Activated CD8-positive, alpha-beta T cell treated with anti-CD3 and anti-CD28 coated beads, Interleukin-2, amount 10 ng/mL, durations not matched to agents 7 days and 5 days (primary cell): ENCODE results near the gene SCIN. TPM values are rescaled to one million over a fixed set of nuclear protein-coding genes. Genes with fewer than 3 reads are reported as not detected.
"Not testable (repeated sequence)": the region's sequence is repeated elsewhere in the genome, so short reads cannot be mapped to it uniquely, and the experiment has no call there.

Source experiments
- ATAC-seq: fragments of 150-1000 bp; cut with Tn5 transposase; one replicate; pipeline ENCODE4 v1.10.0; 2021; ENCODE audit warnings: moderate library complexity
- CTCF ChIA-PET: fragments of 350-600 bp; sonication (Branson Sonifier 250); formaldehyde crosslinking; loops from one replicate; lab custom pipeline; 2021; ENCODE audit warnings: antibody characterized with exemption; lab: Charles Lee
- POLR2A ChIA-PET: fragments of 350-600 bp; sonication (Branson Sonifier 250); formaldehyde crosslinking; loops from one replicate; lab custom pipeline; 2021; ENCODE audit warnings: antibody characterized with exemption; lab: Charles Lee
- DNase-seq: peaks from one replicate; pipeline ENCODE4 v3.0.0-alpha.2; 2020
- H3K27ac Mint-ChIP-seq: one replicate; pipeline ENCODE4 v1.8.0; 2021; ENCODE audit warnings: mild to moderate bottlenecking, mixed read lengths
- H3K27me3 Mint-ChIP-seq: one replicate; pipeline ENCODE4 v1.8.0; 2021; ENCODE audit warnings: low read depth, mixed read lengths
- H3K36me3 Mint-ChIP-seq: one replicate; pipeline ENCODE4 v1.8.0; 2021; ENCODE audit warnings: low read depth, mixed read lengths
- H3K4me1 Mint-ChIP-seq: one replicate; pipeline ENCODE4 v1.8.0; 2021; ENCODE audit warnings: low read depth, mixed read lengths
- H3K4me3 Mint-ChIP-seq: one replicate; pipeline ENCODE4 v1.8.0; 2021; ENCODE audit warnings: mild to moderate bottlenecking, mixed read lengths
- H3K9me3 Mint-ChIP-seq: one replicate; pipeline ENCODE4 v1.8.0; 2022; ENCODE audit warnings: mixed read lengths; ENCODE audit not compliant: insufficient read depth
- total RNA-seq, 2 experiments: library from RNA; stranded (reverse); gene quantifications; one replicate each; pipeline ENCODE4 v1.2.3, GENCODE V29; 2021

SCIN gene
- total RNA-seq, 2 experiments from 2014 or later = 0.39 TPM; not detected in 1

DNA sequence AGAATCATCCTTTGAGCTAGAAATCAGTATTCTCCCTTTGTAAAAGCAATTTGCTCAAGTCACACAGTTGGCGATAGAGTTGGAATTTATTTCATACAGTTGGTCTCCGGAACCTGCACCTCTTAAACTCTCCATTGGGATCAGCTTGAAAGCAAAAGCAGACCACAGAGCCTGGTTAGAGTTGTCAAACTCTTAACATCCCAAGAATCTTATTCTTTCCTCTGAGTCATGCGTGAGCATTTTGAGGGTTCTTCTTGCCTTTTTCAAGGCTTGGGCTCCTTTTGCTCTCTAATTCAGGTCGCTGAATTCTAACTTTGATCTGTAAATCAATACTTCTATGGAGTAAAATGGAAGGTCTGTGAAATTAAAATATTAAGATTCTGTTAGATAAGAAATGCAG is 19.6 kb upstream of the SCIN start:
- no peaks in the 10 kb centered on the region for H3K4me1 Mint-ChIP-seq
- no peak for ATAC-seq

DNA sequence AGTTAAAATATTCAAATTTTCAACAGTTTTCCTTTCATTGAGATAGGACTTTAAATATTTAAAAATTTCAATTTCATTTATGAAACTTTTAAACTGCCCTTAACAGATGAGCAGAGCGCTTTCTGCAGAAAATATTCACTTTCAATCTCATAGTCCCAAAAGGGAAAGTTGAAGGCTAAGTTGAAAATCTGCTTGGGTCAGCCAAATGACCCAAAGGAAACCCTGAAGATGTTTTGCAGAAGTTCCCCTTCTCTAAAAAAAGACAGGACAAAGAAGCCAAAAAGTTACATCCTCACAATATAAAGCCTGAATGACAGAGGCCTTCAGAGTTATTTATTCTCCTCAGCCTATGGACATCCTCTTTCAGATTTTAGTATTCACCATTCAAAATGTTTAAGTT is 17.6 kb upstream of the SCIN start:
- POLR2A ChIA-PET = no interaction called here

More for the DNA sequence above, 19.6 kb upstream of the SCIN start:
- Mint-ChIP-seq H3K27ac (no peak overlapping the region), H3K27me3 (peaks cover 3% of the 10 kb centered on the region), H3K36me3 (no peaks in the 10 kb centered on the region), H3K9me3 (no peaks in the 10 kb centered on the region), H3K4me3 (no peak overlapping the region)
- ChIA-PET POLR2A (no interaction called here), CTCF (interaction anchor here (0.9 kb wide), 1 partner anchor 14 kb away, joined by 3 read pairs; no protein-coding TSS in a partner anchor)
- no peak for DNase-seq

DNA sequence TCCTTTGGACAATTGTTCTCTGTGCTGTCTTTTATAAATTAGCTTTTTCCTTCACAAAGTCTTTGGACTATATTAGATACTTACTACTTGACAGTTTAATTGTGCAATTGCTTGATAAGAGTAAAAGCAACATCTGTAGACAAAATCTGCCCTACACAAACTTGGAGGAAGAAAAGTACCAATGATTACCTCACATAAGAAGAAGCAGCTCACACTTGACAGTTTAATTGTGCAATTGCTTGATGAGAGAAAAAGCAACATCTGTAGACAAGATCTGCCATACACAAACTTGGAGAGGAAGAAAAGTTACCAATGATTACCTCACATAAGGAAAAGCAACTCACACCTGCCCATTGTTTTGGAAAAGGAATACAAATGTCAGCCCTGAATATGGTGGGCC is 17.1 kb upstream of the SCIN start:
- Mint-ChIP-seq H3K27ac (no peak overlapping the region), H3K9me3 (no peaks in the 10 kb centered on the region), H3K27me3 (peaks cover 3% of the 10 kb centered on the region), H3K4me3 (no peak overlapping the region), H3K4me1 (no peaks in the 10 kb centered on the region), H3K36me3 (no peaks in the 10 kb centered on the region)
- no peak for DNase-seq
- CTCF ChIA-PET = no interaction called here
- ATAC-seq = no peak
- POLR2A ChIA-PET = no interaction called here

More for the DNA sequence above, 17.6 kb upstream of the SCIN start:
- CTCF ChIA-PET = no interaction called here
- Mint-ChIP-seq H3K4me1 (no peaks in the 10 kb centered on the region), H3K27ac (no peak overlapping the region), H3K27me3 (peaks cover 3% of the 10 kb centered on the region), H3K9me3 (no peaks in the 10 kb centered on the region), H3K36me3 (no peaks in the 10 kb centered on the region), H3K4me3 (no peak overlapping the region)
- DNase-seq (no peak), ATAC-seq (no peak)

DNA sequence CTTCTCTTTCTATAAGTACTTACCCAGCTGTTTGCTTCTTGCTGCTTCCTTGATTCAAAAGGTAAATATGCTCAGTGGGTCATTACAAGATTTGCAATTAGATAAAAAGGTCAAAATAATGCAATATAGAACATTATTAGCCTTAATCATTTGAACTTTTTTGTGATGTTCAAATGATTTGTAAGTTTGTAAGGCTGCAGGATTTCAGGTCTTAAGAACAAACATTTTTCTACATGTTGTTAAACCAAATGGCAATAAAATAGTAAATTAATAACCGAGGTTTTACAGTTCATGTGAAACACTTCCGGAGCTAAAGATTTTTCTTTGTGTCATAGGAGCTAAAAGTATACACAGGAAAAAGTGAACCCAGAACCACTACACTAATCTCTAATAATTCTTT is 16.2 kb upstream of the SCIN start:
- no peak overlapping the region for H3K27ac Mint-ChIP-seq
- no peaks in the 10 kb centered on the region for H3K4me1 Mint-ChIP-seq
- no peaks in the 10 kb centered on the region for H3K9me3 Mint-ChIP-seq
- ATAC-seq (no peak), DNase-seq (no peak)
- POLR2A ChIA-PET = no interaction called here
- peaks cover 3% of the 10 kb centered on the region for H3K27me3 Mint-ChIP-seq
- CTCF ChIA-PET = no interaction called here
- H3K36me3 Mint-ChIP-seq = no peaks in the 10 kb centered on the region
- no peak overlapping the region for H3K4me3 Mint-ChIP-seq

DNA sequence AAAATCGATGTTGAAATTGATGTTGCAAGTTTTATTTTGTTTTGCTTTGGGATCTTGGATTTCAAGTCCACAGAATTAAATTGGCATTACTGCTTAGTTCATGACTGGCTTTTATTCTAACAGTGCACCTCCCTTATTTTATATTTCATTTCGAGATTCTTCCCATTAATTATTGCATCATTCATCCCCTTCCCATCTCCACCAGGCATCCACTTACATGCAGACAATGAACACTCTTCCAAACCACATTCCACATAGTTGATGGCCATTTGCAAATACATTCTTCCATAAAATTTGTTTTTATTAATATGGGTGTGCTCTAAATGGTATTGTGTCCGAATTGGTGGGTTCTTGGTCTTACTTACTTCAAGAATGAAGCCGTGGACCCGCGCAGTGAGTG is 15.6 kb upstream of the SCIN start:
- no peak for DNase-seq
- H3K9me3 Mint-ChIP-seq = no peaks in the 10 kb centered on the region
- H3K27ac Mint-ChIP-seq = no peak overlapping the region
- H3K4me1 Mint-ChIP-seq = no peaks in the 10 kb centered on the region
- H3K4me3 Mint-ChIP-seq = no peak overlapping the region
- no peaks in the 10 kb centered on the region for H3K36me3 Mint-ChIP-seq
- no peak for ATAC-seq
- ChIA-PET POLR2A (no interaction called here), CTCF (no interaction called here)
- H3K27me3 Mint-ChIP-seq = peaks cover 3% of the 10 kb centered on the region

DNA sequence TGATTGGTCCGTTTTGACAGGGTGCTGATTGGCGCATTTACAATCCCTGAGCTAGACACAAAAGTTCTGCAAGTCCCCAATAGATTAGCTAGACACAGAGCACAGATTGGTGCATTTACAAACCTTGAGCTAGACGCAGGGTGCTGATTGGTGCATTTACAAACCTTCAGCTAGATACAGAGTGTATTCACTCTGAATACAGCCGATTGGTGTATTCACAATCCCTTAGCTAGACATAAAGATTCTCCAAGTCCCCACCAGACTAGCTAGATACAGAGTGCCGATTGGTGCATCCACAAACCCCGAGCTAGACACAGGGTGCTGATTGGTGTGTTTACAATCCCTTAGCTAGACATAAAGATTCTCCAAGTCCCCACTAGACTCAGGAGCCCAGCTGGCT is 14.8 kb upstream of the SCIN start:
- H3K9me3 Mint-ChIP-seq, H3K27ac Mint-ChIP-seq, H3K27me3 Mint-ChIP-seq, H3K36me3 Mint-ChIP-seq, DNase-seq, ATAC-seq, H3K4me3 Mint-ChIP-seq, POLR2A ChIA-PET, H3K4me1 Mint-ChIP-seq: not testable (repeated sequence)
- CTCF ChIA-PET = interaction anchor here (0.7 kb wide), 1 partner anchor 31 kb away, joined by 3 read pairs; no protein-coding TSS in a partner anchor

DNA sequence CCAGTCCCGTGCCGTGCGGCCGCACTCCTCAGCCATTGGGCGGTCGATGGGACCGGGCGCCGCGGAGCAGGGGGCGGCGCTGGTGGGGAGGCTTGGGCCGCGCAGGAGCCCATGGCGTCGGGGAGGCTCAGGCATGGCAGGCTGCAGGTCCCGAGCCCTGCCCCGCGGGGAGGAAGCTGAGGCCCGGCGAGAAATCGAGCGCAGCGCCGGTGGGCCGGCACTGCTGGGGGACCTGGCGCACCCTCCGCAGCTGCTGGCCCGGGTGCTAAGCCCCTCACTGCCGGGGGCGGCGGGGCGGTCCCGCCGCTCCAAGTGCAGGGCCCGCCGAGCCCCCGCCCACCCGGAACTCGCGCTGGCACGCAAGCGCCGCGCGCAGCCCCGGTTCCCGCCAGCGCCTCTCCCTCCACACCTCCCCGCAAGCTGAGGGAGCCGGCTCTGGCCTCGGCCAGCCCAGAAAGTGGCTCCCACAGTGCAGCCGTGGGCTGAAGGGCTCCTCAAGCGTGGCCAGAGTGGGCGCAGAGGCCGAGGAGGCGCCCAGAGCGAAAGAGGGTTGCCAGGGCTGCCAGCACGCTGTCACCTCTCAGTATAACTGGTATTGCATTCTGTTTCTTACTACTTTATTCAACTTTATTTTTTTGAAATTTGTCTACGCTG is 14.3 kb upstream of the SCIN start:
- H3K9me3 Mint-ChIP-seq, H3K36me3 Mint-ChIP-seq, DNase-seq, POLR2A ChIA-PET, H3K4me3 Mint-ChIP-seq, H3K4me1 Mint-ChIP-seq, ATAC-seq, H3K27ac Mint-ChIP-seq, H3K27me3 Mint-ChIP-seq: not testable (repeated sequence)
- CTCF ChIA-PET = interaction anchor here (0.7 kb wide), 1 partner anchor 31 kb away, joined by 3 read pairs; no protein-coding TSS in a partner anchor

DNA sequence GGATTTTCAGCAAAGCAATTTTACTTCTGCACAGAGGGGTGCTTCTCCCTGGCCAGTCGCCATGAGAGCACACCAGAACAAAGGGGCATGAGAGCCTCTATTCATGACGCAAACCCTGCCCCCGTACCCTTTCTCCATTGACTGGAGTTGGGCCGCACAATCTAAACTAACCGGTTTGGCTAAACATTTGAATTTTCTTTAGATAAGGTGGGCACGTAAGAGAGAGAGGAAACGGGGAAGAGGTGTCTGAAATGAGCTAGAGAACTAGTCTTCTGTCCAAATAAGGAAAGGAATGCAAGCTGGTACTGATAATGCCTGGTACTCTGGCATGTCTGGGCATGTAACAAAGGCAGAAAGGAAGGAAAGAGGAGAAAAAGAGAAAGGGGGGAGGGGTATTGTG is 13.2 kb upstream of the SCIN start:
- DNase-seq (no peak), ATAC-seq (no peak)
- Mint-ChIP-seq H3K4me3 (no peak overlapping the region), H3K36me3 (no peaks in the 10 kb centered on the region), H3K4me1 (no peaks in the 10 kb centered on the region), H3K27me3 (peaks cover 3% of the 10 kb centered on the region), H3K9me3 (no peaks in the 10 kb centered on the region), H3K27ac (no peak overlapping the region)
- POLR2A ChIA-PET = no interaction called here
- CTCF ChIA-PET = no interaction called here

DNA sequence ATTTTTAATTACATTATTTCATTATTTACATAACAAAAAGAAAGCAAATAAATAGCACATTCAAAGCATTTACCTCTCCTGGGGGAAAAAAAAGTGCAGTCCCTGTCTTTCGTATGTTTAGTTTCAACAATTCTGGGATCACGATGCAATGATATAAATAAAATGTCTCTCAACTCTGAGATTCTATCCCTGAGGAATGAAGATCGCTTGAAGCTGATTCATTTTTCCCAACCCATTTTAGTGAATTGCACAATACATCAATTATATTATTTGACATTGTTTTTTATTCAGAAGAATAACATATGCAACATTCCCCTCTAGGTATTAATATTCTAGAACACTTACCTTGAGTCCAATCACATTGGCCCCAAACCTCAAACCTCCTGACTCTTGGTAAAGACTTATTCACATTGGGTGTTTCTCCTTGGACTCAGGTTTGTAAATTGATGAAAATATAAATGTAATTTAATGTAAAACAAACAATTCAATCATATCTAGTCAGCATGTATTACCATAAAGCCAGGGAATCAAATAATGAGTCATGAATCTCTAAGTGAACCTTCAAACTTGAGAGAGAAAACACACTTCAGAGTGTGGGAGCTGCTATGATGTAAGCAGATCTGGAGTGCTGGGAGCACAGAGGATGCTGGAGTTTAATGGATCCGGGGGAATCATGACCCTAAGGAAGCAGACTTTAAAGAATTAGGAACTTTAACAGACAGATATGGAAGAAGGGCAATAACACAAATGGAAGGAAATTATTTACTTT is 5.3 kb upstream of the SCIN start:
- POLR2A ChIA-PET = no interaction called here

DNA sequence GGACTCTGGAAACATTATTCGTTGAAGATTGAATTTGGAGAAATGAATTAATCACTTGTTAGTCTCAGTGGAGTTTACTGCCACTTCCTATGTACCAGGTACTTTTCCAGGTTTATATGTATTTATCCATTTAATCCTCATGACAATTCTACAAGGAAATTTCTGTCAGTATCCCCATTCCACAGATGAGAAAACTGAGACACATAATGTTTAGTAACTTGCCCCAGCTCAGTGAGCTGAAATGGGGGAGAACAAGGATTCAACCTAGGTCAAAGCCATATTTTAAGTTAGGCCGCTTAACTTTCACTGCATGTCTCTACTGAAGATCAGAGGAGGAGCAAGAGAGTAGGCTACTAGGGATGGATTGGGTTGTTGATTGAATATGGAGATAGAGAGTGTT is 4.6 kb upstream of the SCIN start:
- peaks cover 23% of the 10 kb centered on the region for H3K27me3 Mint-ChIP-seq
- ChIA-PET POLR2A (no interaction called here), CTCF (interaction anchor here (1.1 kb wide), 1 partner anchor 15 kb away, joined by 3 read pairs; no protein-coding TSS in a partner anchor)
- no peaks in the 10 kb centered on the region for H3K36me3 Mint-ChIP-seq
- H3K9me3 Mint-ChIP-seq = no peaks in the 10 kb centered on the region
- H3K27ac Mint-ChIP-seq = no peak overlapping the region
- H3K4me1 Mint-ChIP-seq = peaks cover 23% of the 10 kb centered on the region
- no peak for ATAC-seq
- no peak for DNase-seq
- no peak overlapping the region for H3K4me3 Mint-ChIP-seq

More for the DNA sequence above, 5.3 kb upstream of the SCIN start:
- H3K27ac Mint-ChIP-seq = no peak overlapping the region
- CTCF ChIA-PET = interaction anchor here (1.1 kb wide), 1 partner anchor 14 kb away, joined by 3 read pairs; no protein-coding TSS in a partner anchor
- H3K36me3 Mint-ChIP-seq = no peaks in the 10 kb centered on the region
- no peak overlapping the region for H3K4me3 Mint-ChIP-seq
- DNase-seq (no peak), ATAC-seq (no peak)
- peaks cover 19% of the 10 kb centered on the region for H3K4me1 Mint-ChIP-seq
- H3K9me3 Mint-ChIP-seq = no peaks in the 10 kb centered on the region
- H3K27me3 Mint-ChIP-seq = peaks cover 17% of the 10 kb centered on the region

- ChIA-PET CTCF (interaction anchor here (1.5 kb wide), 1 partner anchor 42 kb away, joined by 5 read pairs; no protein-coding TSS in a partner anchor), POLR2A (no interaction called here)
- no peak overlapping the region for H3K4me3 Mint-ChIP-seq
- H3K27me3 Mint-ChIP-seq = peaks cover 31% of the 10 kb centered on the region
- no peaks in the 10 kb centered on the region for H3K36me3 Mint-ChIP-seq
- no peaks in the 10 kb centered on the region for H3K9me3 Mint-ChIP-seq
- H3K27ac Mint-ChIP-seq = no peak overlapping the region
- no peak for DNase-seq
- peaks cover 28% of the 10 kb centered on the region for H3K4me1 Mint-ChIP-seq
- no peak for ATAC-seq
Observed at GRCh38 chr7:12567015-12567414, 3.5 kb upstream of the SCIN start.

DNA sequence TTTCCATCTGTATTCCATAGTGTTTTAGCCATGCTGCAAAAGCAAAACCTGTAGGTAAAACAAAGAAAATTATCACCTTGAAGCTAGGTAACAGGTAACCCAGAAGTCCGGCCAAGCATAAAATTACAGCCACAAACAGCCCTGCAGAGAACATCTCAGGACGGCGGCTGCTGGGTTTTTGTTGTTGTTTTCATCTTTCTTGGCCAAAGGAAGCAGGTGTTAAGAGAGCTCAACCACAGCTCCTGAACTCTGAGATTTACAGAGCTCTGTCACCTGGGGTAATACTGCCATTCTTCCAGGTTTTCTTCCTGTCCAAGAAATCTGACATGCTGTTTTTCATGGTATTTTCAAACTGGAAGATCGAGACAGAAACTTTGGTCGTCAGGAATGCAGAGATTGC is 847 bp upstream of the SCIN start:
- ChIA-PET CTCF (interaction anchor here (1.2 kb wide), 1 partner anchor 45 kb away, joined by 4 read pairs; no protein-coding TSS in a partner anchor), POLR2A (no interaction called here)
- H3K36me3 Mint-ChIP-seq = no peaks in the 10 kb centered on the region
- no peaks in the 10 kb centered on the region for H3K9me3 Mint-ChIP-seq
- H3K27ac Mint-ChIP-seq = no peak overlapping the region
- ATAC-seq = no peak
- H3K4me3 Mint-ChIP-seq = no peak overlapping the region
- H3K27me3 Mint-ChIP-seq = peaks cover 40% of the 10 kb centered on the region
- no peak for DNase-seq
- H3K4me1 Mint-ChIP-seq = peaks cover 28% of the 10 kb centered on the region
